Body of pancreas (tissue), 4 donors: ENCODE results near the gene HDGFL3. TPM values are rescaled to one million over a fixed set of nuclear protein-coding genes. Genes with fewer than 3 reads are reported as not detected.

ENCODE experiments used
- ATAC-seq: fragments of 150-250 bp; one replicate; pipeline ENCODE4 v1.9.1; 2016
- DNase-seq, 4 donors: peaks; one replicate each; pipeline ENCODE4 v3.0.0-alpha.2; 2019
- H3K27ac ChIP-seq, 4 donors: fragments of 200-600 bp; sonication (generic); 1 replicate in 3 of 4; 2 replicates in 1 of 4; pipeline versions ENCODE4 v1.5.1 to v1.6.1; 2016 to 2019; ENCODE audit warnings: mild to moderate bottlenecking in 1 of 4, mixed read lengths in 1 of 4, moderate library complexity in 1 of 4
- H3K27me3 ChIP-seq, 2 donors: fragments of 200-600 bp; sonication (generic); one replicate each; pipeline ENCODE4 v1.6.0; 2016; ENCODE audit warnings: mild to moderate bottlenecking in 1 of 2
- H3K36me3 ChIP-seq, 2 donors: fragments of 200-600 bp; sonication (generic); replicated peaks in 1 of 2; 2 replicates each; pipeline ENCODE4 v1.5.1; 2016; ENCODE audit warnings: low read depth in 2 of 2; ENCODE audit not compliant: insufficient read depth in 1 of 2
- H3K4me1 ChIP-seq: fragments of 200-600 bp; sonication (generic); one replicate; pipeline ENCODE4 v1.6.0; 2016
- H3K4me3 ChIP-seq, 2 donors: fragments of 200-600 bp; sonication (generic); 1 replicate in 1 of 2; 2 replicates in 1 of 2; pipeline ENCODE4 v1.5.1; 2016 to 2019
- H3K9me3 ChIP-seq, 3 donors: fragments of 200-600 bp; sonication (generic); 1 replicate in 2 of 3; 2 replicates in 1 of 3; pipeline ENCODE4 v1.5.1; 2016
- CTCF ChIP-seq, 7 experiments: fragments of 450-650 bp in 4 of 7; fragments of 200-600 bp in 3 of 7; sonication (generic) in 3 of 7; IDR thresholded peaks; one replicate each; pipeline ENCODE4 v1.5.1; 2016 to 2019; ENCODE audit warnings: antibody characterized with exemption in 7 of 7
- POLR2A ChIP-seq, 3 donors: fragments of 450-650 bp; IDR thresholded peaks; one replicate each; pipeline ENCODE4 v1.6.1; 2016; ENCODE audit warnings: antibody characterized with exemption in 3 of 3, mild to moderate bottlenecking in 2 of 3
- WGBS, 2 donors: methylation state at CpG; one replicate each; pipeline ENCODE4 v1.1.5; 2017; 5-methylcytosine and 5-hydroxymethylcytosine counted together
- intact Hi-C: fragments of 100-400 bp; cut with DNase I; formaldehyde crosslinking; loops from one replicate; pipeline ENCODE4 v1.15.1; 2023
- total RNA-seq, 2 donors: library from RNA; depleted of rRNA; stranded (reverse); fragments of >200 nt; gene quantifications; one replicate each; pipeline ENCODE4 v1.1.0, GENCODE V29; 2016

HDGFL3 gene
- total RNA-seq, 2 donors from 2014 or later: 10.4 to 22.7 TPM

GRCh38 chr15:83206526-83207008 lies 1.1 kb downstream of the HDGFL3 start:
- WGBS, 2 donors: 17 to 39% methylated on average over 12 to 25 of the region's 25 CpGs
- Histone ChIP-seq H3K27me3 (no peaks in the 10 kb centered on the region), H3K4me1 (peaks cover 21% of the 10 kb centered on the region), H3K4me3 (peak overlapping the region; percentile 76 to 78), H3K27ac (peak overlapping the region; percentile 75 to 87 (median 80)), H3K36me3 (no peaks in the 10 kb centered on the region), H3K9me3 (no peaks in the 10 kb centered on the region)
- ATAC-seq (no peak), DNase-seq (no peak)
- intact Hi-C loops: no loop called here
- TF ChIP-seq CTCF (IDR thresholded peaks at IDR 0.05) (no peak), POLR2A (IDR thresholded peaks at IDR 0.05) (no peak)

DNA sequence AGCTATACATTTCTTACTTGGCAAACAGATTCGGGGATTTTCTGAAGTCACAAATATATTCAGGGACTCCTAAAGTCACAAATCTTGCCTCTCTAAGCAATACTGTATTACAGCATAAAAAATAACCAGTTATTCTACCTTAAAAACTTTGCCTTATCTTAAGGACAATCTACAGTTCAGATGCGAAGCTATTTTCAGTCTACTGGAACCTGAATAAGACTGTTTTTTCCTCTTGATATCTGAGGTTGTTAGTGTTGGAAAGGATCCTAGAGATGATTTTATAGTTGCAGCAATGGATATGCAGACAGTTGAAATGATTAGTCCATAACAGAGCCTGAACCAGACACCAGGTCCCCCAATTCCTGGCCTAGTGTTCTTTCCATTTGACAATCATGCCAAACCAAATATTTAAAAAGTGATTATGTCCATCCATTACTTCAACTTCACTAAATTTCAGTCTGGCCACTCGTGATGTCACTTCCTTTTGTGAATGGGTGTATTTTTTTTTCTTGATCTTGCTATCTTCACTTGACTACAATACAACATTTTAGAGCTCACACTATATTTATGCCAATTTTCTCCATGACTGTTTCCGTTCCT lies 1.8 kb downstream of the HDGFL3 start:
- H3K27me3 ChIP-seq: no peaks in the 10 kb centered on the region
- no peak overlapping the region for H3K4me3 ChIP-seq
- peak overlapping the region in 1 of 4 donors; percentile 87 for H3K27ac ChIP-seq
- ATAC-seq: no peak
- peaks cover 21% of the 10 kb centered on the region for H3K4me1 ChIP-seq
- no peaks in the 10 kb centered on the region for H3K9me3 ChIP-seq
- peak in 1 of 4 donors; percentile 21 for DNase-seq
- H3K36me3 ChIP-seq: no peaks in the 10 kb centered on the region
- TF ChIP-seq CTCF (IDR thresholded peaks at IDR 0.05) (no peak), POLR2A (IDR thresholded peaks at IDR 0.05) (no peak)
- intact Hi-C loops: no loop called here
- WGBS, 2 donors: 32 to 49% methylated on average over 4 of the region's 4 CpGs

DNA sequence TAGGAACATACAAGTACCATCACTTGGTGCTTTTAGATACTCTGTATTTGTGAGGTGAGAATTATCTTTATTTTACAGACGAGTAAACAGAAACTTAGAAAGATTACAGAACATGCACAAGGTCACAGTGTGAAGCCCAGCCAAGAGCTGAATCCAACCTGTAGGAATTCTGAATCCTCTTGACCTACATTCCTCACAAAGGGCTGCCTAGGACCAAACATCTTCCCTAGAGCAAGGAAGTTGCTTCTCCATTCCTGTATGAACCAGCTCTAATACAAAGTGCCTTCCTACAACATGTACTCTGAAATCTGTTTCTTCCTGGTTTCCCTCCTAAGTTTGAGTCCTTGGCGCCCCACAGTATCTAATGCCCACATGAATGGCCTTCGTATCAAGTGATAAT lies 2.9 kb downstream of the HDGFL3 start:
- no peak overlapping the region for H3K27ac ChIP-seq
- 26 to 35% methylated on average over 3 of the region's 3 CpGs for WGBS, 2 donors
- no peak for TF ChIP-seq POLR2A (IDR thresholded peaks at IDR 0.05)
- no peak for TF ChIP-seq CTCF (IDR thresholded peaks at IDR 0.05)
- peaks cover 21% of the 10 kb centered on the region for H3K4me1 ChIP-seq
- no peak for ATAC-seq
- H3K4me3 ChIP-seq: no peak overlapping the region
- DNase-seq: peak in 1 of 4 donors; percentile 8
- H3K9me3 ChIP-seq: no peaks in the 10 kb centered on the region
- intact Hi-C loops: no loop called here
- no peaks in the 10 kb centered on the region for H3K27me3 ChIP-seq
- H3K36me3 ChIP-seq: no peaks in the 10 kb centered on the region

- no peak overlapping the region for H3K4me3 ChIP-seq
- ATAC-seq (no peak), DNase-seq (no peak)
- TF ChIP-seq POLR2A (IDR thresholded peaks at IDR 0.05) (no peak), CTCF (IDR thresholded peaks at IDR 0.05) (no peak)
- H3K36me3 ChIP-seq: no peaks in the 10 kb centered on the region
- H3K4me1 ChIP-seq: peaks cover 21% of the 10 kb centered on the region
- H3K27ac ChIP-seq: no peak overlapping the region
- 86 to 91% methylated on average over 4 of the region's 4 CpGs for WGBS, 2 donors
- H3K27me3 ChIP-seq: no peaks in the 10 kb centered on the region
- H3K9me3 ChIP-seq: no peaks in the 10 kb centered on the region
- intact Hi-C loops: no loop called here
Measured at GRCh38 chr15:83203543-83203942, 4.1 kb downstream of the HDGFL3 start.

- TF ChIP-seq CTCF (IDR thresholded peaks at IDR 0.05) (no peak), POLR2A (IDR thresholded peaks at IDR 0.05) (no peak)
- H3K27ac ChIP-seq: no peak overlapping the region
- no peaks in the 10 kb centered on the region for H3K36me3 ChIP-seq
- H3K27me3 ChIP-seq: no peaks in the 10 kb centered on the region
- intact Hi-C loops: no loop called here
- H3K9me3 ChIP-seq: no peaks in the 10 kb centered on the region
- no peak overlapping the region for H3K4me3 ChIP-seq
- ATAC-seq: no peak
- peaks cover 8% of the 10 kb centered on the region for H3K4me1 ChIP-seq
- no peak for DNase-seq
Measured at GRCh38 chr15:83200589-83200988, 7.0 kb downstream of the HDGFL3 start.
